Fibroblast of villous mesenchyme (primary cell): ENCODE data around the gene MEX3C. TPM values are rescaled to one million over a fixed set of nuclear protein-coding genes. Genes with fewer than 3 reads are reported as not detected.

Source experiments
- DNase-seq: peaks from one replicate; pipeline ENCODE4 v3.0.0-alpha.2; 2010; ENCODE audit warnings: low read depth
- H3K4me3 ChIP-seq: 2 replicates; pipeline ENCODE4 v1.5.1; 2011; ENCODE audit warnings: low read depth, mild to moderate bottlenecking, low read length
- CTCF ChIP-seq: IDR thresholded peaks from 2 replicates; pipeline ENCODE4 v1.5.1; 2012; ENCODE audit warnings: low read depth, mild to moderate bottlenecking, low read length; ENCODE audit not compliant: insufficient read depth
- total RNA-seq: library from RNA; depleted of rRNA; stranded (reverse); fragments of >200 nt; gene quantifications from 2 replicates; pipeline ENCODE4 v1.2.3, GENCODE V29; 2012

The MEX3C gene
- total RNA-seq, 1 donor, result 50.5 TPM

- DNase-seq, result no peak
- no peak overlapping the region for H3K4me3 ChIP-seq
- no peak for TF ChIP-seq CTCF
These were observed 13.9 kb downstream of the MEX3C start for GRCh38 chr18:51183372-51184090.

- DNase-seq, result no peak
- H3K4me3 ChIP-seq, result no peak overlapping the region
- no peak for TF ChIP-seq CTCF
These were observed 14.7 kb downstream of the MEX3C start for GRCh38 chr18:51182824-51183223.

GRCh38 chr18:51171625-51172259 lies 25.7 kb downstream of the MEX3C start:
- H3K4me3 ChIP-seq, result no peak overlapping the region
- no peak for TF ChIP-seq CTCF
- no peak for DNase-seq

GRCh38 chr18:51171223-51171622 lies 26.3 kb downstream of the MEX3C start:
- H3K4me3 ChIP-seq, result no peak overlapping the region
- no peak for TF ChIP-seq CTCF

GRCh38 chr18:51170664-51171063 lies 26.8 kb downstream of the MEX3C start:
- DNase-seq, result no peak
- H3K4me3 ChIP-seq, result no peak overlapping the region
- TF ChIP-seq CTCF, result no peak

More at GRCh38 chr18:51171223-51171622, 26.3 kb downstream of the MEX3C start:
- no peak for DNase-seq

GRCh38 chr18:51169731-51170130 lies 27.8 kb downstream of the MEX3C start:
- DNase-seq, result no peak
- no peak for TF ChIP-seq CTCF
- H3K4me3 ChIP-seq, result no peak overlapping the region
